Measurements from ENCODE around the gene SOX5. TPM values are rescaled to one million over a fixed set of nuclear protein-coding genes. Genes with fewer than 3 reads are reported as not detected.

Gene SOX5
- total RNA-seq, 1 donor from 2014 or later, result 20.1 TPM

DNA sequence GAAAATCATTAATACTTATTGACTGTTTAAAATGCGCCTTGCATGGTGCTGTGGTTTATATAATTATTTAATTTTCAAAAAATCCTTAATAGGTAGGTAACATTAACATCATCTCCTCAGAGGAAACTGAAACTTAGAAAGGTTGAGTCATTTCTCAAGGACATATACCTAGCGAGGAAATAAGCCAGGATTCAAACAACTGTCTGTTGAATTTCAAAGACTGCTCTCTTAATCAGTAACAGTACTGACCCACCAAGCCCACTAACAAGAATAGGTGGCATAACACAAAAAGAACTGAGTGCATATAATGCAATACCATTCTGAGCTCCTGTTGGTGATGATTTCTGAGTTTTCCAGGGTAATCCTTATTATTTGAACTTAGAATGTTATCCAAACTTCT lies 174.3 kb downstream of the SOX5 start:
- TF ChIP-seq, protein P1, sequence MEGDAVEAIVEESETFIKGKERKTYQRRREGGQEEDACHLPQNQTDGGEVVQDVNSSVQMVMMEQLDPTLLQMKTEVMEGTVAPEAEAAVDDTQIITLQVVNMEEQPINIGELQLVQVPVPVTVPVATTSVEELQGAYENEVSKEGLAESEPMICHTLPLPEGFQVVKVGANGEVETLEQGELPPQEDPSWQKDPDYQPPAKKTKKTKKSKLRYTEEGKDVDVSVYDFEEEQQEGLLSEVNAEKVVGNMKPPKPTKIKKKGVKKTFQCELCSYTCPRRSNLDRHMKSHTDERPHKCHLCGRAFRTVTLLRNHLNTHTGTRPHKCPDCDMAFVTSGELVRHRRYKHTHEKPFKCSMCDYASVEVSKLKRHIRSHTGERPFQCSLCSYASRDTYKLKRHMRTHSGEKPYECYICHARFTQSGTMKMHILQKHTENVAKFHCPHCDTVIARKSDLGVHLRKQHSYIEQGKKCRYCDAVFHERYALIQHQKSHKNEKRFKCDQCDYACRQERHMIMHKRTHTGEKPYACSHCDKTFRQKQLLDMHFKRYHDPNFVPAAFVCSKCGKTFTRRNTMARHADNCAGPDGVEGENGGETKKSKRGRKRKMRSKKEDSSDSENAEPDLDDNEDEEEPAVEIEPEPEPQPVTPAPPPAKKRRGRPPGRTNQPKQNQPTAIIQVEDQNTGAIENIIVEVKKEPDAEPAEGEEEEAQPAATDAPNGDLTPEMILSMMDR (IDR thresholded peaks at IDR 0.05), result no peak
- DNase-seq (no peak), ATAC-seq (no peak)
- Histone ChIP-seq H3K36me3 (no peaks in the 10 kb centered on the region), H3K27ac (no peak overlapping the region), H3K9me3 (no peaks in the 10 kb centered on the region), H3K4me1 (no peaks in the 10 kb centered on the region), H3K27me3 (no peaks in the 10 kb centered on the region), H3K4me3 (no peak overlapping the region)
- intact Hi-C loops (cut with DNase I), result no loop called here

DNA sequence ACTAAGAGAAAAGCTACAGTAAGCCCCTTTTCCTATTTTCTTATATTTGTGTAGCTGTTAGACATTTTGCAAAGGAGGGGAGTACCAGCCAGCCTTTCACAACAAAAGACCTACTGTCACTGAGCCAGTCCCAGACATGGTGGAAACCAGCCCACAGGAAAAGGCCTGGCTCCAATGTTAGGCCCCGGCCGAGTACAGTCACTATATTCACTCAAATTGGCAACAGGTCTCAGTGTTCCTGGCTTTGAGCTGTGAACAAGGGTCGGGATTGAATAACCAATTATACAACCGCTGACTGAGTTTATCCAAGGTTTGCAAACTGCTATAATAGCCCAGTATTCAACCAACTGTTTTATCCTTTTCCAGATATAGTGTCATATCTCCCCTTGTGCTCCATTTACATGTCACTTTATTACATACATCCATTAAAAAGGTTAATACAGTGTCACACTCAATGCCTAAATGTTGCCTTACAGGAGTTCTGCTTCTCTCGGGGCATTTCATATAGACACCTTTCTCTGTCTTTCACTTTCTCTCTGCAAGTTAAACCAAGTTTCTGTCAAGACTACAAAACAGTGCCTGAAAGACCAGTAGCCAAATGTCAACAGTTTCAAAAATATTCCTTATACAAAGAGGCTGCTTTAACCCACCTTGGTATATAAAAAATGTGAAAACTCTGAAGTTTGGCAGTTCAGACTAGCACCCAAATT lies 178.1 kb downstream of the SOX5 start:
- no peak for ATAC-seq
- no peak for DNase-seq
- intact Hi-C loops (cut with DNase I), result no loop called here
- no peaks in the 10 kb centered on the region for H3K27me3 ChIP-seq
- H3K27ac ChIP-seq, result no peak overlapping the region
- no peaks in the 10 kb centered on the region for H3K4me1 ChIP-seq
- H3K9me3 ChIP-seq, result no peaks in the 10 kb centered on the region
- no peak overlapping the region for H3K4me3 ChIP-seq
- no peaks in the 10 kb centered on the region for H3K36me3 ChIP-seq
- TF ChIP-seq, protein P1 (IDR thresholded peaks at IDR 0.05), result no peak

DNA sequence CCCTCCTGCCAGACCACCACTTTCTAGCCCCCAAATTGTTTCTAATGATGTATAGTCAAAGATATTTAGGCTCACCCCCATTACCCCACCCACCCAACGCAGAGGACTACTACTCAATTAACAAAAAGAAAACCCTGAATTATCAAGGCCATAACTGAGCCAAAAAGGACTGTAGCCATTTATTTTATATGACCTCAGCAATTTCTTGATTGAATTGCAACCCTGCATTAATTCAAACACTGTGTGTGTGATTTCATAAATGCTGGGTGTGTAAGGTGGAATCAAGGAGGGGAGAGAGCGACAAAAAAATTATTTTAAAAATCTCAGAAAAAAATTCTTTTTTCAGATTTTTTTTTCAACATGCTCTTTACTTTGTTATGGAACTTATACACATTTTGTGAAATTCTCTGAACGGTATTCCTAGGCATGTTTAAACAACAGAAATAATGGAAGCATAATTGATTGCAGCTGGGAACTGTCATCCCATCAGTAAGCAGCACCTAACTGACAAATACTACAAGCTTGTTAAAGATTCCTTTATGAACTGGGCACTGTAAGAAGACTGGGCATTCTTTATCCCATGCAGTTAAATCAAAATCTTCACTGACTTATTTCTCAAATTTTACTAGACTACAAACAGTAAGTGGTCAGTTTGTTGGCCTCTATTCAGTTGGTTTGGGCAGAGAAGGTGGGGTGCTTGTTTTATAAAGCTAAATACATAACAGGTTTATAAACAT lies 179.1 kb downstream of the SOX5 start:
- H3K27ac ChIP-seq, result no peak overlapping the region
- intact Hi-C loops (cut with DNase I), result no loop called here

DNA sequence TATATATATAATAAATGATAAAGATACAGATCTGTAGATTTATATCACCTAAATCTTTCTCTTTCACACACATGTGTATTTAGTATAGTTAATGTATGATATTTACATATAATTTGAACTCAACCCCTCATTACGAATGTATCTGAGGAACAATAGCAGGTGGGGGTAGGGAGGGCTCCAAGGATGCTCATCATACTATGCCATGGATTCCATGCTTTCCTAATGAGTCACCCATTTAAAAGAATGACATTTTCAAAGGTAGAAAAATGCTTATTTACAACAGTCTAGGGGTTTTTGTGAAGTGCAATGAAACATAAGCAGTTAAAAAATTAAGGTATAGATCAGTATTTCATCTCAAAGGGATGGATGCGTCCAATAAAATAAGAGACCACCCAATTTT lies 181.6 kb downstream of the SOX5 start:
- Histone ChIP-seq H3K4me3 (no peak overlapping the region), H3K27ac (no peak overlapping the region), H3K36me3 (no peaks in the 10 kb centered on the region), H3K4me1 (no peaks in the 10 kb centered on the region), H3K27me3 (no peaks in the 10 kb centered on the region), H3K9me3 (no peaks in the 10 kb centered on the region)
- intact Hi-C loops (cut with DNase I), result no loop called here
- no peak for ATAC-seq
- TF ChIP-seq, protein P1 (IDR thresholded peaks at IDR 0.05), result no peak
- no peak for DNase-seq

More for the DNA sequence above, 179.1 kb downstream of the SOX5 start:
- H3K4me1 ChIP-seq, result no peaks in the 10 kb centered on the region
- H3K36me3 ChIP-seq, result no peaks in the 10 kb centered on the region
- TF ChIP-seq, protein P1 (IDR thresholded peaks at IDR 0.05), result no peak
- DNase-seq (no peak), ATAC-seq (no peak)
- H3K4me3 ChIP-seq, result no peak overlapping the region
- H3K9me3 ChIP-seq, result no peaks in the 10 kb centered on the region
- no peaks in the 10 kb centered on the region for H3K27me3 ChIP-seq

DNA sequence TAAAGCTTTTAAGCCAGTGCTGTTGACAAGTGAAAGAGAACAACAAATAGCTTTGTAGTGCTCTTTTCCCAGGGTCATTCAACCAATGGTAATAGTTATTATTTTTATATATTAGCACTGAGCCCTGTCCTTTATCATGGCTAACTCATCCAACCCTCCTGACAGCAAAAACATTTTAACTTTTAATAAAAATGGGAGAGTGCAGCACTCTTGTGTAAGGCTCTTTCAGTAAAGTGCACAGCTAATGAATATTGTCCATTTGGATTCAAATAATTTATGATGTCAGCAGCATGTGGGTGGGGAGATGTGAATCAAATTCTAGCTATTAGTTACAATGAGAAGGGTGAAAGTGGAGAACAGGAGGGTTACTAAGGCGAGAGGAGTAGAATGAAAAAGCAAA lies 185.7 kb downstream of the SOX5 start:
- intact Hi-C loops (cut with DNase I), result no loop called here

More for the DNA sequence above, 185.7 kb downstream of the SOX5 start:
- Histone ChIP-seq H3K4me3 (no peak overlapping the region), H3K36me3 (no peaks in the 10 kb centered on the region), H3K4me1 (no peaks in the 10 kb centered on the region), H3K27me3 (no peaks in the 10 kb centered on the region), H3K27ac (no peak overlapping the region), H3K9me3 (no peaks in the 10 kb centered on the region)
- no peak for DNase-seq
- TF ChIP-seq, protein P1 (IDR thresholded peaks at IDR 0.05), result no peak
- ATAC-seq, result no peak

Data from upper lobe of right lung (tissue), 1 donor.